Endodermal cell (in vitro differentiated cells): Measurements from ENCODE around the gene RHOT1. TPM values are rescaled to one million over a fixed set of nuclear protein-coding genes. Genes with fewer than 3 reads are reported as not detected.

ENCODE experiments used
- DNase-seq: peaks from one replicate; pipeline ENCODE4 v3.0.0-alpha.2; 2017
- H3K27ac ChIP-seq: 2 replicates; pipeline ENCODE4 v1.5.1; 2013; ENCODE audit warnings: mild to moderate bottlenecking, low read depth, low read length, moderate library complexity
- H3K27me3 ChIP-seq: 2 replicates; pipeline ENCODE4 v1.6.1; 2013; ENCODE audit warnings: mild to moderate bottlenecking, low read length, moderate library complexity; ENCODE audit not compliant: insufficient read depth, control insufficient read depth, poor library complexity, severe bottlenecking
- H3K36me3 ChIP-seq: 2 replicates; pipeline ENCODE4 v1.7.0; 2013; ENCODE audit warnings: mild to moderate bottlenecking, low read length, moderate library complexity; ENCODE audit not compliant: control insufficient read depth, insufficient read depth
- H3K4me1 ChIP-seq: one replicate; pipeline ENCODE4 v1.7.0; 2013; ENCODE audit warnings: low read length; ENCODE audit not compliant: control insufficient read depth, insufficient read depth
- H3K4me3 ChIP-seq: 2 replicates; pipeline ENCODE4 v1.5.1; 2013; ENCODE audit warnings: mild to moderate bottlenecking, low read length, moderate library complexity
- H3K9ac ChIP-seq: 2 replicates; pipeline ENCODE4 v1.6.1; 2013; ENCODE audit warnings: mild to moderate bottlenecking, low read length, moderate library complexity; ENCODE audit not compliant: poor library complexity, severe bottlenecking; ENCODE audit errors: extremely low read depth
- H3K9me3 ChIP-seq: 2 replicates; pipeline ENCODE4 v1.6.1; 2013; ENCODE audit warnings: mild to moderate bottlenecking, low read length, moderate library complexity; ENCODE audit not compliant: control insufficient read depth
- H3K27ac Mint-ChIP-seq: 2 replicates; pipeline ENCODE4 v1.8.0; 2020; ENCODE audit warnings: mixed read lengths
- H3K27me3 Mint-ChIP-seq: 2 replicates; pipeline ENCODE4 v1.8.0; 2021; ENCODE audit warnings: mild to moderate bottlenecking, mixed read lengths; ENCODE audit not compliant: insufficient read depth
- H3K36me3 Mint-ChIP-seq: 2 replicates; pipeline ENCODE4 v1.8.0; 2020; ENCODE audit warnings: low read depth, mixed read lengths
- H3K4me1 Mint-ChIP-seq: 2 replicates; pipeline ENCODE4 v1.8.0; 2020; ENCODE audit warnings: mixed read lengths
- H3K4me3 Mint-ChIP-seq: 2 replicates; pipeline ENCODE4 v1.8.0; 2020; ENCODE audit warnings: mild to moderate bottlenecking, moderate library complexity, mixed read lengths
- H3K9me3 Mint-ChIP-seq: 2 replicates; pipeline ENCODE4 v1.8.0; 2020; ENCODE audit warnings: mild to moderate bottlenecking, mixed read lengths
- CTCF ChIP-seq: fragments of 200-600 bp; sonication (generic); conservative IDR thresholded peaks from 2 replicates; pipeline ENCODE4 v1.5.0; 2021; ENCODE audit warnings: antibody characterized with exemption, mild to moderate bottlenecking
- WGBS, 2 experiments: methylation state at CpG; one replicate each; pipeline versions ENCODE4 v1.1.5 to v1.1.7; 2013; ENCODE audit warnings: missing lambda C conversion rate in 2 of 2, mixed read lengths in 1 of 2; ENCODE audit not compliant: insufficient coverage in 1 of 2, insufficient read length in 1 of 2; 5-methylcytosine and 5-hydroxymethylcytosine counted together
- total RNA-seq, 2 donors: library from RNA; stranded (reverse); fragmentation: NEBNext Ultra II Directional in 1 of 2; extraction: Animal tissue kit (Norgen Biotek cat#: 25700) in 1 of 2; gene quantifications; 2 replicates in 1 of 2; 3 replicates in 1 of 2; pipeline ENCODE4 v1.2.1, GENCODE V29; 2021

The RHOT1 gene
- total RNA-seq, 2 donors from 2014 or later = 30.0 to 35.7 TPM

- DNase-seq = no peak
- no peak overlapping the region for H3K27ac ChIP-seq
- Mint-ChIP-seq H3K9me3 (no peaks in the 10 kb centered on the region), H3K27me3 (no peaks in the 10 kb centered on the region), H3K4me1 (peaks cover 18% of the 10 kb centered on the region), H3K27ac (no peak overlapping the region), H3K36me3 (no peaks in the 10 kb centered on the region), H3K4me3 (no peak overlapping the region)
- H3K4me1 ChIP-seq = peaks cover 14% of the 10 kb centered on the region
- no peak for TF ChIP-seq CTCF
- no peaks in the 10 kb centered on the region for H3K27me3 ChIP-seq
- no peak overlapping the region for H3K9ac ChIP-seq
- H3K36me3 ChIP-seq = no peaks in the 10 kb centered on the region
- WGBS, 2 experiments = 90 to 95% methylated on average over 4 to 6 of the region's 6 CpGs
- H3K9me3 ChIP-seq = no peaks in the 10 kb centered on the region
- H3K4me3 ChIP-seq = no peak overlapping the region
These were observed 18.5 kb upstream of the RHOT1 start for GRCh38 chr17:32123782-32124181.

GRCh38 chr17:32124985-32125847 lies 17.1 kb upstream of the RHOT1 start:
- no peak overlapping the region for H3K9ac ChIP-seq
- no peak for DNase-seq
- Mint-ChIP-seq H3K4me3 (no peak overlapping the region), H3K9me3 (no peaks in the 10 kb centered on the region), H3K27me3 (no peaks in the 10 kb centered on the region), H3K4me1 (peaks cover 12% of the 10 kb centered on the region), H3K36me3 (no peaks in the 10 kb centered on the region), H3K27ac (no peak overlapping the region)
- no peak overlapping the region for H3K4me3 ChIP-seq
- H3K36me3 ChIP-seq = no peaks in the 10 kb centered on the region
- no peak for TF ChIP-seq CTCF
- peaks cover 9% of the 10 kb centered on the region for H3K4me1 ChIP-seq
- no peaks in the 10 kb centered on the region for H3K9me3 ChIP-seq
- no peaks in the 10 kb centered on the region for H3K27me3 ChIP-seq
- 87% methylated on average over 13 of the region's 13 CpGs for WGBS, 2 experiments
- H3K27ac ChIP-seq = peak overlapping the region; percentile 4

- no peak overlapping the region for H3K9ac ChIP-seq
- H3K27me3 ChIP-seq = no peaks in the 10 kb centered on the region
- H3K36me3 ChIP-seq = no peaks in the 10 kb centered on the region
- H3K4me3 ChIP-seq = no peak overlapping the region
- Mint-ChIP-seq H3K4me3 (no peak overlapping the region), H3K9me3 (peaks cover 6% of the 10 kb centered on the region), H3K27me3 (no peaks in the 10 kb centered on the region), H3K4me1 (peaks cover 7% of the 10 kb centered on the region), H3K27ac (no peak overlapping the region), H3K36me3 (no peaks in the 10 kb centered on the region)
- WGBS, 2 experiments = 100% methylated on average over 2 of the region's 2 CpGs
- H3K9me3 ChIP-seq = peaks cover 3% of the 10 kb centered on the region
- no peak for TF ChIP-seq CTCF
- H3K27ac ChIP-seq = no peak overlapping the region
- DNase-seq = no peak
- H3K4me1 ChIP-seq = peaks cover 5% of the 10 kb centered on the region
These were observed 16.5 kb upstream of the RHOT1 start for GRCh38 chr17:32125848-32126153.
